ENCODE results near the gene MYL7. TPM values are rescaled to one million over a fixed set of nuclear protein-coding genes. Genes with fewer than 3 reads are reported as not detected.

The MYL7 gene
- 6.3 TPM for polyA plus RNA-seq (2013, experiment 1 of 2)
- polyA plus RNA-seq (2013, experiment 2 of 2) = 6.4 TPM

GRCh38 chr7:44141221-44141850, at the start of gene MYL7:
TSS of gene MYL7 (minus strand) at chr7:44141332. CDS start at chr7:44141305, 27 bp downstream.
- Histone ChIP-seq H3K4me1 (ENCODE audit: insufficient read depth, low read length) (peaks cover 1% of the 10 kb centered on the region; the same call in 1 of the 2 replicates), H3K9me3 (ENCODE audit: insufficient read depth, low read depth, low read length) (no peaks in the 10 kb centered on the region), H3K27me3 (ENCODE audit: insufficient read depth, low read length) (peaks cover 28% of the 10 kb centered on the region), H3K27ac (ENCODE audit: low read depth, low read length) (no peak within 1 kb of the TSS), H3K4me3 (ENCODE audit: low read length) (no peak within 1 kb of the TSS), H3K36me3 (ENCODE audit: insufficient read depth, low read length) (no peaks in the 10 kb centered on the region), H3K9ac (ENCODE audit: low read depth, low read length) (no peak within 1 kb of the TSS)
- 68% methylated on average over 6 of the region's 6 CpGs for WGBS

GRCh38 chr7:44189993-44190872, 49.1 kb upstream of the MYL7 start:
- Histone ChIP-seq H3K36me3 (ENCODE audit: insufficient read depth, low read length) (no peaks in the 10 kb centered on the region), H3K9ac (ENCODE audit: low read depth, low read length) (no peak overlapping the region), H3K9me3 (ENCODE audit: insufficient read depth, low read depth, low read length) (no peaks in the 10 kb centered on the region), H3K4me1 (ENCODE audit: insufficient read depth, low read length) (no peaks in the 10 kb centered on the region), H3K4me3 (ENCODE audit: low read length) (no peak overlapping the region), H3K27ac (ENCODE audit: low read depth, low read length) (no peak overlapping the region), H3K27me3 (ENCODE audit: insufficient read depth, low read length) (no peaks in the 10 kb centered on the region)
- 88% methylated on average over 14 of the region's 14 CpGs for WGBS

DNA sequence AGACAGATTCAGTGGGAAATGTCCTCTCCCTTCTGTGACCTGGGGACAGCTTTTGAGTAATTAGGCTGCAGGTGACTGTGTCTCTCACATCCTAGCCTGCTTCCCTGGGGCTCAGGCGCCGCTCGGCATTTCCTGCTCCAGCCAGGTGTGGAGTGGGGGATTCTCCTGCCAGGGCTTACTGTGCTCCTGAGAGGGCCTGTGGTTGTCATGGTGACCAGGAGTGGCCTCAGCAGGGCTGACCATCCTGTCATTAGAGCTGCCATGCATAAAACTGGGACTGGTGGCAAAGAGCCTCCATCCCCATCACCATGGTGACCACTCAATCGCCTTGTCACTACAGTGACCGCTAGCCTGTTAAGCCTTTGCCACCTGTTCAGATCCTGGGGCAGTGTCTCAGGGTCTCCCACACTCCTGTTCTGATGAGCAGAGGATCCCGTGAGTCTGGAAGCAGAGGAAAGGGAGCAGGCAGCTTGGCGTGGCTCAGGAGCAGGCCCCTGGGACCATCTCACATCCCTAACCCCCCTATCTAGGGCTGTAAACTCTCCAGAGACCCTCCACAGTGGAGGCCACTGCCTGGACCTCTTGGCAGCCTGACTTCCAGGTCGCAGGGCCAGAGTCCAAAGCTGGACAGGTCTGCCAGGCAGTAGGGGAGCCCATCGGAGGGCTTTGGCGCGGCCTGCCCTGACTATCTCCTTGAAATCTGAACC, 48.3 kb upstream of the MYL7 start, which contains the start of gene GCK:
GCK (minus strand) TSS at position 154 of the 707 bp plus-strand sequence. CDS start 486 bp downstream, outside the sequence.
- no peaks in the 10 kb centered on the region for H3K9me3 ChIP-seq (ENCODE audit: insufficient read depth, low read depth, low read length)
- no peak within 1 kb of the TSS for H3K9ac ChIP-seq (ENCODE audit: low read depth, low read length)
- peaks cover 7% of the 10 kb centered on the region; the same call in 1 of the 2 replicates for H3K4me1 ChIP-seq (ENCODE audit: insufficient read depth, low read length)
- 97% methylated on average over 11 of the region's 11 CpGs for WGBS
- H3K27ac ChIP-seq (ENCODE audit: low read depth, low read length) = no peak within 1 kb of the TSS
- no peaks in the 10 kb centered on the region for H3K27me3 ChIP-seq (ENCODE audit: insufficient read depth, low read length)
- H3K4me3 ChIP-seq (ENCODE audit: low read length) = no peak within 1 kb of the TSS
- no peaks in the 10 kb centered on the region for H3K36me3 ChIP-seq (ENCODE audit: insufficient read depth, low read length)

GRCh38 chr7:44188480-44189225, 47.5 kb upstream of the MYL7 start:
- 92% methylated on average over 16 of the region's 16 CpGs for WGBS
- Histone ChIP-seq H3K27ac (ENCODE audit: low read depth, low read length) (no peak overlapping the region), H3K9me3 (ENCODE audit: insufficient read depth, low read depth, low read length) (no peaks in the 10 kb centered on the region), H3K27me3 (ENCODE audit: insufficient read depth, low read length) (no peaks in the 10 kb centered on the region), H3K9ac (ENCODE audit: low read depth, low read length) (no peak overlapping the region), H3K4me1 (ENCODE audit: insufficient read depth, low read length) (peaks cover 12% of the 10 kb centered on the region; the same call in 1 of the 2 replicates), H3K4me3 (ENCODE audit: low read length) (no peak overlapping the region), H3K36me3 (ENCODE audit: insufficient read depth, low read length) (no peaks in the 10 kb centered on the region)

DNA sequence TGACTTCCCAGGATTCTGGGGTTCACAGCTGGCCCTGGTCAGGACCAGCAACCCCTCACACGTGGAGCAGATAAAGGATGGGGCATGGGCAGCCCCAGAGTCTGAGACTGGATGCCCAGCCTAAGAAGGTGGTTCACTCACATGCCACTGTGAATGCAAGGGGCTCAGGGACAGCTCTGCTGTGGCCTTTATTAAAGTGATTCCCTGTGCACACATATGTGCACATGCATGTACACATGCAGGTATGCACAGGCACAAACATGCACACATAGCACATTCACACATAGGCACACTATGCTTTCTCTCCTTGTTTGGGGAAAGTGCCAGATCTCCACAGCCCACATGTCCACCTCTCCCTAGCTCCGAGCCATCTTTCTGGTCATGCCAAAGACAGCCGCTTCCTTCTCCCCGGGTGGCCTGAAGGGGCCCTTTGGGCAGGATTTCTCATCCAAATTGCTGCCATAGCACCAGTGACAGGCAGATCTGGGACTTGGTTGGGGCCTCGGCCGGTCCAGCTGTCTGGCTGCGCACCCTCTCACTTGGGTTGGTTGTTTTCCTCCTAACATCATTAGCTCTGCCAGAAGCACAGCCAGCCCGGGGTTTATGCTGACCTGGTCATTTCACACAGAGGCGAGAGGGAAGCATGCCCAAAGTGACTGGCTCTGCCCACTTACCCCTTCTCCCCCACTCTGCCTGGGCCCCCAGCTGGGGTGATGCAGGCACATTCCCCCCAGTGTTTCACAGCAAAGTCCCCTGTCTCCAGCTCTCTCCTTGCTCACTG, 46.7 kb upstream of the MYL7 start:
- WGBS = 85% methylated on average over 9 of the region's 9 CpGs
- Histone ChIP-seq H3K4me1 (ENCODE audit: insufficient read depth, low read length) (peaks cover 12% of the 10 kb centered on the region; the same call in 1 of the 2 replicates), H3K36me3 (ENCODE audit: insufficient read depth, low read length) (no peaks in the 10 kb centered on the region), H3K27ac (ENCODE audit: low read depth, low read length) (no peak overlapping the region), H3K9me3 (ENCODE audit: insufficient read depth, low read depth, low read length) (no peaks in the 10 kb centered on the region), H3K27me3 (ENCODE audit: insufficient read depth, low read length) (no peaks in the 10 kb centered on the region), H3K4me3 (ENCODE audit: low read length) (no peak overlapping the region), H3K9ac (ENCODE audit: low read depth, low read length) (no peak overlapping the region)

GRCh38 chr7:44186736-44187135, 45.6 kb upstream of the MYL7 start:
- WGBS = 93% methylated on average over 5 of the region's 5 CpGs
- H3K27me3 ChIP-seq (ENCODE audit: insufficient read depth, low read length) = no peaks in the 10 kb centered on the region
- H3K27ac ChIP-seq (ENCODE audit: low read depth, low read length) = no peak overlapping the region
- H3K4me3 ChIP-seq (ENCODE audit: low read length) = no peak overlapping the region
- no peaks in the 10 kb centered on the region for H3K9me3 ChIP-seq (ENCODE audit: insufficient read depth, low read depth, low read length)
- H3K4me1 ChIP-seq (ENCODE audit: insufficient read depth, low read length) = peaks cover 12% of the 10 kb centered on the region; the same call in 1 of the 2 replicates
- H3K9ac ChIP-seq (ENCODE audit: low read depth, low read length) = no peak overlapping the region
- no peaks in the 10 kb centered on the region for H3K36me3 ChIP-seq (ENCODE audit: insufficient read depth, low read length)

DNA sequence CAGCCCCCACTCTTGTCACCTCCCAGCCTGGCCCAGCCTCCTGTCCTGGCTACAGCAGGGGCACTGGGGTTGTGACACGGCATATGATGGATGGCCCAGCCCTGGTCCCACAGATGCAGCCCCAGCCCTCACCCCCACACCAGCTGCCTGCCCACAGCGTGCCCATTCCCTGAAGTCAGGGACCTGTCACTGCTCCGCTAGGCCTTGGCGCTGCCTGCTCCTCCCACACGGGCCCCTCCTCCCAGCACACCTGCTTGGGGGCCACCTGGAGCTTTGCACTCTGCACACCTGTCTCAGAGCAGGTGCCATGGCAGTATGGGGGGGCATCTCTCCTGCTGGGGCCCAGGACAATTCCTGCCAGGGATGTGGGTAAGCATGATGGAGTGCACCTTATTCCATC, 44.6 kb upstream of the MYL7 start:
- H3K4me1 ChIP-seq (ENCODE audit: insufficient read depth, low read length) = peaks cover 12% of the 10 kb centered on the region; the same call in 1 of the 2 replicates
- no peaks in the 10 kb centered on the region for H3K9me3 ChIP-seq (ENCODE audit: insufficient read depth, low read depth, low read length)
- H3K27me3 ChIP-seq (ENCODE audit: insufficient read depth, low read length) = no peaks in the 10 kb centered on the region
- 84% methylated on average over 5 of the region's 5 CpGs for whole genome bisulfite sequencing
- H3K27ac ChIP-seq (ENCODE audit: low read depth, low read length) = no peak overlapping the region
- H3K9ac ChIP-seq (ENCODE audit: low read depth, low read length) = no peak overlapping the region
- no peaks in the 10 kb centered on the region for H3K36me3 ChIP-seq (ENCODE audit: insufficient read depth, low read length)
- no peak overlapping the region for H3K4me3 ChIP-seq (ENCODE audit: low read length)

DNA sequence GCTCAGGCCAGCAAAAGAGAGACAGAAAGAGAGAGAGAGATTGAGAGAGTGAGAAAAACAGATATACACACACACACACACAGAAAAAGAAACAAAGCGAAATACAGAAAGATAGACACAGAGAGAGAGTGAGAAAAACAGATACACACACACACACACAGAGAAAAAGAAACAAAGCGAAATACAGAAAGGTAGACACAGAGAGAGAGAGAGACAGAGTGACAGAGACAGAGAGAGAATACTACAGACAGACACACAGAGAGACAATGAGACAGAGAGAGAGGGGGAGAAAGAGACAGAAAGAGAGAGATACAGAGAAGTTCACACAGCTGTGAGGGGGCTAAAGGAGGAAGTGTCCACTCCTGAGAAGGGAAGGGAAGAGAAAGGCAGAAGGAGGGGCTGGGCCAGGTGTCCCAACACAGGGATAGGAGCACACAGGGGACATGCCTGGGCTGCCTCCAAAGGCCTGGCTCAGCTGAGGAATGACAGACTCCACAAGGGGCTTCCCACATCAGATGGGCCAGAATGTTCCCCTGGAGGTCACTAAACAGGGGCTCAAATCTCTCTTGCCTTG, 43.8 kb upstream of the MYL7 start:
- Histone ChIP-seq H3K27ac (ENCODE audit: low read depth, low read length) (no peak overlapping the region), H3K4me3 (ENCODE audit: low read length) (no peak overlapping the region), H3K9ac (ENCODE audit: low read depth, low read length) (no peak overlapping the region), H3K9me3 (ENCODE audit: insufficient read depth, low read depth, low read length) (no peaks in the 10 kb centered on the region), H3K4me1 (ENCODE audit: insufficient read depth, low read length) (peaks cover 12% of the 10 kb centered on the region; the same call in 1 of the 2 replicates), H3K27me3 (ENCODE audit: insufficient read depth, low read length) (no peaks in the 10 kb centered on the region), H3K36me3 (ENCODE audit: insufficient read depth, low read length) (no peaks in the 10 kb centered on the region)
- WGBS = no CpG with 5 or more reads among the region's 2 CpGs

DNA sequence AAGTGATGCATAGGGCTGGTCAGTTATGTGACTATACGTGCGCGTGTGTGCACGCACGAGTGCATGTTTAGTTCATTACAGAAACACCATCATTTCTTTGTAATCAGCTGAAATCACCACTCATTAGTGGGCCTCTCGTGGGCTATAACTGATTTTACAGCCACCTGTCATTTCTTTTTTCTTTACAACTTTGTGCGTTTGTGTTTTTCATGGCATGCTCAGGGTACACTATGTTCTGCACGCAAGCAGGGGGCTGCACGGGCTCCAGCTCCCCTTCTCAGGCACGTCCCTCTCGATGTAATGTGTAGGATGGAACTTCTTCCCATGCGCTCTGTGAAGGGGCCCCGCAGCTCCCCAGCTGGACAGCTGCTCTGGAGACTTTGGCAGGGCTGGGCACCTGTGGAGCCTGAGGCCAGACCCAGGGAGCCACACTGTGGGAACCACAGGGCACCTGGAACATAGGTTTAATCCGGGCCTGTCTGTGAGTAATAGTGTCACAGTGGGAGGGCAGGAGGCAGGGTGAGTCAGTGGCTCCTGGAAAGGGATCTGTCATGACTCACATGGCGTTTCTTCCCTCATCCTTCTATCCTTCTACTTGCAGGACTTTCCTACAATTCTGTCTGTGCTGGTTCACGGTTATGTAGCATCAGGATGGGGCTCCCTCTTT, 43.2 kb upstream of the MYL7 start:
- H3K4me3 ChIP-seq (ENCODE audit: low read length) = no peak overlapping the region
- no peak overlapping the region for H3K27ac ChIP-seq (ENCODE audit: low read depth, low read length)
- H3K9me3 ChIP-seq (ENCODE audit: insufficient read depth, low read depth, low read length) = no peaks in the 10 kb centered on the region
- no peaks in the 10 kb centered on the region for H3K36me3 ChIP-seq (ENCODE audit: insufficient read depth, low read length)
- H3K27me3 ChIP-seq (ENCODE audit: insufficient read depth, low read length) = no peaks in the 10 kb centered on the region
- peaks cover 12% of the 10 kb centered on the region; the same call in 1 of the 2 replicates for H3K4me1 ChIP-seq (ENCODE audit: insufficient read depth, low read length)
- 74% methylated on average over 15 of the region's 16 CpGs for whole genome bisulfite sequencing
- no peak overlapping the region for H3K9ac ChIP-seq (ENCODE audit: low read depth, low read length)
